GM10248 (cell line): ENCODE results near the gene ETS1.

ENCODE experiments used
- CTCF ChIA-PET: fragments of 300-600 bp; sonication (Branson Sonifier 250); formaldehyde crosslinking; extraction: SDS; loops from one replicate; lab custom pipeline; 2021; ENCODE audit warnings: antibody characterized with exemption; lab: Yijun Ruan, JAX
- POLR2A ChIA-PET: fragments of 350-650 bp; sonication (Branson Sonifier 250); formaldehyde crosslinking; extraction: SDS; loops from one replicate; lab custom pipeline; 2020; ENCODE audit warnings: antibody characterized with exemption; lab: Yijun Ruan, JAX
- DNase-seq: peaks from one replicate; pipeline ENCODE4 v3.0.0; 2012; ENCODE audit errors: extremely low spot score
- CTCF ChIP-seq: IDR thresholded peaks from 2 replicates; pipeline ENCODE4 v1.5.1; 2012; ENCODE audit warnings: mild to moderate bottlenecking, low read depth; ENCODE audit errors: extremely low read depth, missing control alignments, control extremely low read depth

The ETS1 gene

GRCh38 chr11:128502726-128503125 is 84.6 kb downstream of the ETS1 start:
- TF ChIP-seq CTCF: no peak
- ChIA-PET CTCF (interaction anchor here (1.1 to 10.4 kb wide), 6 partner anchors 10 to 329 kb away, joined by 3 to 70 read pairs (median 5); no protein-coding TSS in a partner anchor), POLR2A (no interaction called here)
- DNase-seq: no peak

DNA sequence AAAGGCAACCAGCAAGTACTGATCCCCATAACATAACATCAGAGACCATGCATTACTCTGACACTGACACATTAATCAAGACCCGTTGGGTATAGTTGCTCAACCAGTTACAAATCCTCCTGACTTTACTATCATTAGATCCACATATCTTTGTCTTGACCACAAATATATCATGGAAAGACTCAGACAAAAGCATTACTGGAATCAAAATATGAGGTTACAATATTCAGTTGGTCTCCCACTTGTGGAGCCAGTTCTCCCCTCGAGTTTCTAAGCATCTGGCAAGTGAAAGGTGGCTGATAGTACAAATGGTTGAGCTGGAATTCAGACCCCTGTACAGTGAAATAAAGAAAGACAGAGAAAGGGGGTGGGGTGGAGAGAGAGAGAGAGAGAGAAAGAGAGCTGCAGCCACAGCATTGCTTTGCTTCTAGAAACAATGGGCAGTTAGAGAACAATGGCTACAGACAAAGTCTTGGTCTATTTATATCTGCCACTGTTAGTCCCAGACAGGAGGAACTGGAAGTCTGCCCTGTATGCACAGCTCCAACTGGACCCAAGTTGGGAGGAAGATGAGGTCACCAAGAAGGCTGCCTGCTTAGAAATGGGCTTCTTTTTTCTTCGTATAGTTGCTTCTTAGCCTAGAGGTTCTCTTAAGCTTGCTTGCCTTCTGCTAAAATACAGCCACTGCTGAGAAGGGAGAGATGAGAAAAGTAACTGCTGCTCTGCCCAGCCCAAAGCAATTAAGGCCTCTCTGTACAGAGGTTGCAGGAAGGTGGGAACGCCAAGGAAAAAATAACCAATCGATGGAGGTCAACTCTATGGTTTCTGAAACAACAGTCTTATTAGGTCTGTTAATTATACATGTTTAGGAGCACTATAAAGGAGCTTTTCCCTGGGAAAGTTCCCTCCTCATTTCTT is 85.5 kb downstream of the ETS1 start:
- TF ChIP-seq CTCF: no peak
- DNase-seq: no peak
- ChIA-PET CTCF (interaction anchor here (0.9 to 1.7 kb wide), 5 partner anchors 9 to 330 kb away, joined by 3 to 5 read pairs (median 3); no protein-coding TSS in a partner anchor), POLR2A (no interaction called here)

DNA sequence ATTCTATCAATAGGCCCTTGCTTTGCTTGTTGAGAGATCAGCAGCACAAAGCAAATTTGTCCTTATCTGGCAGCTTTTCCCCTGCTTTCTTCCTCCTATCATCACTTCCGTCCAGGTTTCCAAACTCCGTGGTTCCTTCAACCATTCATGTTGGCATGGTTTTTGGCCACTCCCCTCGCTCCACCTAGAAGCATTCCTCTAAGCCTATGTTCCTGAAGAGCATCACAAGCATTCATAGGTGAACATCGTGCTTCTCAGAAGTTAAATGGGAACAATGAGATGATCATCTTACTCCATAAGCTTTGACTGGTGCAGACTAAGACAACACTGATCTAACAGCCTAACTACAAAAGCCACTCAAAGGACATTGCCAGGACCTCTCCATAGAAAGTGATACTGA is 86.3 kb downstream of the ETS1 start:
- ChIA-PET CTCF (interaction anchor here (1.1 to 2.4 kb wide), 4 partner anchors 8 to 18 kb away, joined by 4 to 10 read pairs (median 6); no protein-coding TSS in a partner anchor), POLR2A (no interaction called here)
- no peak for TF ChIP-seq CTCF
- no peak for DNase-seq

DNA sequence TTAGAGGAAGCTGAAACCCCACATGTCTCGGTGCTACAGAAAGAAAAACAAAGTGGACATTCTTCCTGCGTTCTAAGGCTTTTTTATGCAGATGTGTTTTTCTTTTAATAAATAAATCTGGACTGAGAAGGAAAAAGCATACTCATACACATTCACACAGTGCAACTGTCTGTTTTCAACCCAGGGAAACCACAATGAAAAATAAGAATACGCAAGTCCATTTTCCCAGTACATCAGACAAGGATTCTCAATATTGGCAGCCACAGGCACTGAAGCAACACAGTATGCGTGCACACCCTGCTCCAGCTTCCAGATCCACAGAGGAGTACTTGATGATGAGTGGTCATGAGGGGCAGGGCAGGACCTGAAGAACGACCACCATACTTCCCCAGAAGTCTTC is 86.9 kb downstream of the ETS1 start:
- DNase-seq: no peak
- CTCF ChIA-PET: interaction anchor here (0.9 to 2.4 kb wide), 5 partner anchors 9 to 18 kb away, joined by 3 to 10 read pairs (median 4); no protein-coding TSS in a partner anchor
- POLR2A ChIA-PET: interaction anchor here (0.6 kb wide), 1 partner anchor 194 kb away, joined by 3 read pairs; no protein-coding TSS in a partner anchor
- TF ChIP-seq CTCF: no peak

- CTCF ChIA-PET: interaction anchor here (0.9 to 2.4 kb wide), 4 partner anchors 8 to 15 kb away, joined by 3 to 10 read pairs (median 6); no protein-coding TSS in a partner anchor
- POLR2A ChIA-PET: no interaction called here
- no peak for TF ChIP-seq CTCF
- no peak for DNase-seq
These were observed 87.6 kb downstream of the ETS1 start for GRCh38 chr11:128499613-128500253.

GRCh38 chr11:128498721-128499245 is 88.6 kb downstream of the ETS1 start:
- TF ChIP-seq CTCF: no peak
- CTCF ChIA-PET: interaction anchor here (0.9 to 2.8 kb wide), 5 partner anchors 10 to 55 kb away, joined by 3 to 14 read pairs (median 8); no protein-coding TSS in a partner anchor
- DNase-seq: no peak
- POLR2A ChIA-PET: no interaction called here
